HG03457 (cell line): ENCODE data around the gene EML4.
A peak's percentile ranks its signal among the peaks of the same experiment; 100 is the strongest.
"Not testable (repeated sequence)": the region's sequence is repeated elsewhere in the genome, so short reads cannot be mapped to it uniquely, and the experiment has no call there.

Source experiments
- ATAC-seq: cut with Tn5 transposase; IDR thresholded peaks from one replicate; pipeline ENCODE4 v1.9.1; 2021; ENCODE audit warnings: moderate number of reproducible peaks; ENCODE audit not compliant: unreplicated experiment

The EML4 gene

DNA sequence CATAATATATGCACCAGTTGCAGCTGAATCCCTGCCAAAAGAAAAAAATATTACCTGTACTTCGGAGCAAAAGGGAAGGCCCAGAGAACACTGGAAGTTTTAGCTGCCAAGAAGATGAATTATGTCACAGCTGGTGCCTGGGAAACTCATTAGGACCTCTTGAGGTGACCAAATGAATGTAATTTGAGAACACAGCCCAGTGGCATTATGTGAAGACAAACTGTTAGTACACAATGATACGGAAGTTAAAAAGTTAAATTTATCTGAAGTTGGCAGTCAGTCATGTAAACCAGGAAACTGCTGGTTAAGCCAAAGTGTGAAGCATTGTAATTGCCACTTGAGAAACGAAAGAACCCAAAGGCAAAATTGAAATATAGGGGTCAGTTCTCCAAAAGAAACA, 80.7 kb downstream of the EML4 start:
- ATAC-seq, result no peak

DNA sequence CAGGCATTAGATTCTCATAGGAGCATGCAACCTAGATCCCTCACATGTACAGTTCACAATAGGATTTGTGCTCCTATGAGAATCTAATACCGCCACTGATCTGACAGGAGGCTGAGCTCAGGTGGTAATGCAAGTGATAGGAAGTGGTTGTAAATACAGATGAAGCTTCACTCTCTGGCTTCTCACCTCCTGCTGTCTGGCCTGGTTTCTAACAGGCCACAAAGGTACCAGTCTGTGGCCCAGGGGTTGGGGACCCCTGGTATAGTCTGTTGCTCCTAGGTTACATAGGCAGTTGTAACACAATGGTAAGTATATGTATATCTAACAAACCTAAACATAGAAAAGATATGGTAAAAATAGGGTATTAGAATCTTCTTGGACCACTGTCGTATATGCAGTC, 81.8 kb downstream of the EML4 start:
- no peak for ATAC-seq

DNA sequence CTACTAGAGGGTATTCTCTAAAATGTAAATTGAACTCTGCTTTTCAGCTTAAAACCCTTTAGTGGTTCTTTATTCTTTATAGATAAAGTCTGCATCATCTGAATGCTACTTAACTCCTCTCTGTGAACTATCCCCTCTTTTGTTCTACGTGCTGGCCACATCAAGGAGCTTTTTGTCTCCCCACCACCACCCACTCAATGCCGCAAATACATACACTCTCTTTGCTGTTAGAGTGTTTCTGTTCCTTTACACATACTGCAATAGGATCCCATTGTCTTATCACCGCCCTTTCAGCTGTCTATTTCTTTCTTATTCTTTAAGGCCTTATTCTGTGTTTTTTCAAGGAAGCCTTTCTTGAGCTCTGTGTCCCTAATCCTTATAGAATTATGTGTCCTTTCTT, 83.3 kb downstream of the EML4 start:
- ATAC-seq, result no peak

DNA sequence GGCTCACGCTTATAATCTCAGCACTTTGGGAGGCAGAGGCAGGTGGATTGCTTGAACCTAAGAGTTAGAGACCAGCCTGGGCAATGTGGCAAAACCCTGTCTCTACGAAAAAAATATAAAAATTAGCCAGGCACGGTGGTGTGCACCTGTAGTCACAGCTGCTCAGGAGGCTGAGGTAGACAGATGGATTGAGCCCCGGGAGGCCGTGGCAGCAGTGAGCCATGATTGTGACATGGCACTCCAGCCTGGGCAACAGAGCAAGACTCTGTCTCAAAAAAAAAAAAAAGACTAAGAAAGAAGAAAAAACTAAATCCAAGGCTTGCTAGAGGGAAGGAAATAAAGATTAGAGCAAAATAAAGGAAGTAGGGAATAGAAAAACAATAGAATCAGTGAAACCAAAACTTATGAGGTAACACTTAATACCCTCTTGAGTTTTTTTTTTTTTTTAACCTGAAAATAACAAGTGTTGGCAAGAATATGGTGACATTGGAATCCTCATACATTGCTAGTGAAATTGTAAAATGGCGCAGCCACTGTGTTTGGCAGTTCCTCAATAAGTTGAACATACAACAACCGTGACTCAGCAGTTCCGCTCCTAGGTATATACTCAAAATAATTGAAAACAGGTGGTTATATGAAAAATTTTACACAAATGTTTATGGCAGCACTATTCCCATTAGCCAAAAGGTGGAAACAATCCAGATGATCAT, 85.2 kb downstream of the EML4 start:
- ATAC-seq, result no peak

DNA sequence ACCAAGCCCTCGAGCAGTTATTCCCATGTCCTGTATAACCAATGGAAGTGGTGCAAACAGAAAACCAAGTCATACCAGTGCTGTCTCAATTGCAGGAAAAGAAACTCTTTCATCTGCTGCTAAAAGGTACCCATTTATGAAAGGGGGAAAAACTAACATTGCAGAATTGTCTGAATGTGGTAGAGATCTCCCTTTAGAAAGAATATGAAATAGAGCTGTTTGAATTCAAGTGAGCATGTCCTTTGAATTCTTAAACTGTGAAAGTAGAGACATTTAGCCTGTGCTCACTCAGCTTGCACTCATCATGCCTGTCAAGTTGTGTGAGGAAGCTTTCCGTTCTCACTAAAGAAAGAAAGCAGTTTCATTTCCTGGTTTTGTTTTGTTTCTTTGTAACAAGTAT, 87.4 kb downstream of the EML4 start:
- ATAC-seq, result no peak

DNA sequence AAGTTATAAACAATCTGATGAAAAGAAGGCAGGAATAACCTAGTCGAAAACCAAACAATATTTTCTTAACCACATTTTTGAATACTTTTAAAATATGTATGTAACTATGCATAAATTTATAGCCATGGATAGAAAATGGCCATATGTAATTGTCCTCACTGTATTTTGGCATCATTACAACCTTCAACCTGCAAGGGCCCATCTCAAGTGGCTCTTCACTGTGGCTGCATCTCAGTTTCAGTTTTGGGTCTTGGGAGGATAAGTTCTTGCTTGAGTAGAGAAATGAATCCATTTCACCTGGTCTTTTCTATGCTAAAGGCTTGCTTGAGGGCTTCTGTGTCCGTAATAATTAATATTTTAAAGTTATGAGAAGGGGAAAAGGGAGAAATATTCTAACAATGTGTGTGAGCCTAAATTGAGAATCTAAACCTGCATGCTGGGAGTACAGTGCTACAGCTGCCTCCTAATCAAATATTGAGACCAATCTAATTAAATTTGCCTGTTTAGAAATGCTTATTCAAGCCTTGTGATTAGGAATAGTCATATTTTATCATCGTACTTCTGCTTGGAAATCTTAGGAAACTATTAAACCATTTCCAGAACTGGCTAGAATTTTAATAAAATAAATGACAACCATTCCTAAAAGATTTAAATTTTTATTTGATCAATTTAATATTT, 92.5 kb downstream of the EML4 start:
- no peak for ATAC-seq

DNA sequence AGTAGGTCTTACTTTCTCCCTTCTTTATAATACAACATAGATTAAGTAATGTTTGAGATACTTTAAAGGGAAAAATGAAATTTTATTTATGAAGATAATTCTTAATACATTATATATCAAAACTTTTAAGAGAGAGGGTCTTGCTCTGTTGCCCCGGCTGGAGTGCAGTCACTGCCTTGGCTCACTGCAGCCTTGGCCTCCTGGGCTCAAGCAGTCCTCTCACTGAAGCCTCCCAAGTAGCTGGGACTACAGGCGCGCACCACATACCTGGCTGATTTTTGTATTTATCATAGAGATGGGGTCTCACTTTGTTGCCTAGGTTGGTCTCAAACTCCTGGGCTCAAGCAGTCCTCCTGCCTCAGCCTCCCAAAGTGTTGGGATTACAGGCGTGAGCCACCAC, 97.1 kb downstream of the EML4 start:
- no peak for ATAC-seq

DNA sequence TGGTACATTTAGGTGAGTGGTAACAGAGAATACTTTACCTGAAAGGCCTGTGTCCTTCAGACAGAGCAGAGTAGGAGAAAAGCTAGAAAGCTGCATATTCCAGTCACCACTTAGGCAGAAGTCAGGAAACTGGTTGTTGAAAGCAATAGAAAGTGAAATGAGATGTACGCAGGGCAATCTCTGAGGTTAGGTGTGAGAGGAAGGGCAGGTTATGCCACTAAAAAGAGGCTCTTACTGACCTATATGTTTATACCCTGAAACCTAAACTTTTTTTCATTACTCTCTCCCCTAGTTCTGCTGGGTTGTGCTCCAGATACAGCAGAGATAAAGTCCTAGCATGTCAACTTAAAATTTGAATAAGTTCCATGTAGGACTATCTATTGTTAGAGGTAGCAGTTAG, 98.4 kb downstream of the EML4 start:
- no peak for ATAC-seq

DNA sequence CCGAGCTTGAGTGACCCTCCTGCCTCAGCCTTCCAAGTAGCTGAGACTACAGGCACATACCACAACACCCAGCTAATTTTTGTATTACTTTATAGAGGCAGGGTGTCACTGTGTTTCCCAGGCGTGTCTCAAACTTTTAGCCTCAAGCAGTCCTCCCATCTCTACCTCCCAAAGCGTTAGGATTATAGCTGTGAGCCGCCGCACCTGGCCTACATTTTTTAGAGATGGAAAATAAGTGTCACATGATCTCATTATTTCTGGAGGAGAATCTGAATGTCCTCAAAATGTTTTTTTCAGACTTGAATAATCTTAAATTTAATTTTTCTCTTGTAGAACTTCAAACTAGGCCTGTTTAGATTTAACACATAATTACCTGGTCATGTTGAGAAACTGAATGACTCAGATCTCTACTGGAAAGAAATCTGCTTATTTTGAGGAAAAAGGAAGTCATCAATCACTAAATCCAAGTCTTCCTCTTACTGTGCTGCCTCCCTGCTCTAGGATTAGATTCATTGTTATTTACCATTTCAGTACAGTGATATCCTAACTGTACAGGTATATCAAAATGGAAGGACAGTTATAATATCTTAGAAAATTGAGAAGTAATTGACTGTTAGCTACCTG, 99.5 kb downstream of the EML4 start:
- no peak for ATAC-seq

DNA sequence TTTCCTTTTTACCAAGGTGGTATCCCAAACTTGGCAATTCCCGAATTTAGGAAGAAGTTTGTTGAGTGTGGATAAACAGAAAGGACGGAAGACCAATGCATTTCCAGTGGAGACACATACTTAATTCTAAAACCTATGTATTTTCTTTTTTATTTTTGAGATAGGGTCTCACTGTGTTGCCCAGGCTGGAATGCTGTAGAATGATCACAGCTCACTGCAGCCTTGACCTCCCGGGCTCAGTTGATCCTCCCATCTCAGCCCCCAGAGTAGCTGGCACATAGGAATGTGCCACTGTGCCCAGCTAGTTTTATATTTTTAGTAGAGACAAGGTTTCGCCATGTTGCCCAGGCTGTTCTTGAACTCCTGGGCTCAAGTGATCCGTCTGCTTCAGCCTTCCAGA, 101.6 kb downstream of the EML4 start:
- no peak for ATAC-seq

DNA sequence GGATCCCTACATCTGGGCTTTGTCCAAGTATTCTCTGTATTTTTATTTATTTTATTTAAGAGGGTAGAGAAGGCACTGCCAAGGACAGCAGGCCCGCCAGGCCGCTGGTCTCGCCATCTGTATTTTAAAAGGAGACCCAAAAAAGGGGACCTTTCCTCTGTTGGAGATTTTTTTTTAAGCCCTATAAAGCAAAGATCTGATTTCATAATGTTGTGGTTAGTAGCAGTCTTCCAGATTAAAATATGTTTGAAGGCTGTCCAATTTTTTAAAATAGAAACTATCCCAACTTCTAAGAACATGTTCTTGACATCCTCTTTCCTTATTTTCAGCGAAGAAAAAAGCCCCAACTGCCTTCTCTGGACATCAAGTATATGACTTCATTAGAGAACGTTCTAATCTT, 102.1 kb downstream of the EML4 start:
- ATAC-seq, result not testable (repeated sequence)

DNA sequence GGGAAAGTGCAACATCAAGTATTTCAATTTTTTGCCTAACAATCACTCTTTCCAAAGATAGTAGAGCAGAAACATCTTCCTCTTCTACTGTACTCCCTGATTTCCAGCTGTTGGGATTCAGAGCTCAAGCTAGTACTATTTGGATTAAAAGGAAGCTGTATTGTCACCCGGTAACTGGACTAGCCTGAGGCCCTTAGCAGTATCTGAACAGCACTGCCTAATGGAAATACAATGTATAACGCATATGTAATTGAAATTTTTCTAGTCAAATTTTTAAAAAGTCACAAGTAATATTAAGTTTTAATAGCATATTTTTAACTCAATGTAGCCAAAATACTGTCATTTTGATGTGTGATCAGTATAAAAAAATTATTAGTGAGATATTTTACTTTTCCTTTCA, 105.7 kb downstream of the EML4 start:
- ATAC-seq, result no peak

DNA sequence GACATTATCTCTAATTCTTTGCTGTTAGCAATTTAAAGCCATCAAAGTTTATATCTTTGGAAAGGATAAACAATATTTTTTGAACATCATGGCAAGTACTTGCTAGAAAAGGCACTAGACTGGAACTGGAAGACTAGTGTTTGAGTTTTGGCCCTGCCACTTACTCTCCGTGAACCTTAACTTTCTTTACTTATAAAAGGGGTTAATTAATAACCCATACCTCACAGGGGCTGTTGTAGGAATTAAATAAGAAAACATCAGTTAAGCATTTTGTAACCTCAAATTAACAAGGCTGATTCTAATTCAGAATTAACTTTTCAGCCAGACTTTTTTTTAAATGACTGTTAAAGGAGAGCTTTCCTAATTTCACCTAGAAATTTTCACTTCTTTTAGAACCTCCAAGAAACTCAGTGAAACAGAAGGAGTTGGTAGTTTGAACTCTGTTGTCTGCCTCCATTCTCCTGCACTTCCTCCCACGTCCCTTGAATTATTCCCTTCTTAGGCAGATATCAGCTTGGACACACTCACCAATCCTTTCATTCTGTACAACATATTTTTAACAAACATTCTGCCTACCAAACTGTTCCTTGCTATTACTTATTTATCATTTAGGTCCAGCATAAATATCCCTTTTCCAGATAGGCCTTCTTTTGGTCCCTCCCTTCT, 112.4 kb downstream of the EML4 start:
- no peak for ATAC-seq

DNA sequence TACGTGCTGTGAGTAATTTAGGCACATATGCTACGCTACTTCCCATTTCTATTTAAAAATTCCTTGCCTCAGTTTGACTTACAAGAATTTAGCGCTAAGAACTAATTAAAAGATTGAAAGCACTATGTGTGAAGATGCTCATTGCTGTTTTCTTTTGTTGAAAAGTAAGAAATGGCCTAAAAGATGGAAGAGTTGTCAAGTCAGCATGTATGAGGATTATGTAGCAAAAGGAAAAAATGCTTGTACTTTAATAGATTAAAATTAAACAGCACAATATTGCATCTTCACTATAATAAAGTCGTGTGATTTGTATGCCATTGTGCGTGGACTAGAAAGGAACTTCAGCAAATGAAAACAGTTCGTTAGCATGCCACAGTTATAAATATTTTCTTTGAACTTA, 114.9 kb downstream of the EML4 start:
- no peak for ATAC-seq

DNA sequence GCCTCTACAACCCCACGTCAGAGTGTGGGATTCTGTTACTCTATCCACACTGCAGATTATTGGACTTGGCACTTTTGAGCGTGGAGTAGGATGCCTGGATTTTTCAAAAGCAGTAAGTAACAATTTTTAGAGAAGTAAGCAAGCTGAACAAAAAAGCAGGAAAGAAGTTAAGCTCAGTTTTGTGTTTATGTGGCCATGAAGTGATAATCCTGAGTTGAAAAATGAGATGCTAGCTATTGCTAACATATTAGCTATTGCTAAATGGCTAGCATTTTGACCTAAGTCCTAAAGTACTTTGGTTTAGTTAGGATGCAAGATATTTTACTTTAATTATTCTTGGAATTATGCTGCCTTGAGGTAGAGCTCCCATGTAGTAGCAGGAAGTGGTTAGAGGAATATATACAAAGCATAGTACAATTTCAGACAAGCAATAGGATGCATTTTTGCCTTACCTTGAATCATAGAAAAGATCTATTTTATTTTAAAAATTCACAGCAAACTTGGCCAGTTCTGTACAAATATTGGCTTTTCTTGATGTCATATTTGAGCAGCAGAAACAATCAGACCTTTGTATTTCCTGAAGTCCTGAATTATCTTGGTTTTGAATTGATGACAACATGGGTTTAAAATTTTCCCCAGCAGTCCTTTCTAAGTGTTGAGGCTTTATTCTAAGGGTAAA, 117.3 kb downstream of the EML4 start:
- no peak for ATAC-seq

DNA sequence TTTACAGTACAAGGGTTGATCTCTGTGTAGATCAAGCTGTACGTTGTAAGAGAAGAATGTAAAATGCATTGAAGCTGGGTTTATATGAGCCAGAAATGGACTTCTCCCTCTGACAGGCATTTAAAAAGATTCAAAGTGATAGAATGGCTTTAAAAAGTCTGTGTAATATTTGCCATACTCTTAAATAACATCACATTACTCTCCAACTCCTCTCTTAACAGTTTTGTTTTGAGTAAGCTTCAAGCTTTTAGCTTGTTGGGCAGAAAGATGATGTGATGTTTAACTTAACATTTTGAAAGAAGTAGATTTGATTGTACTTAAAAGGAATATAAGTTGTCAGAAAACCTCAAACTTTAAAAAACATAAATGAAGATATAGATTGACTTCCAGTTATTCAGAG, 119.7 kb downstream of the EML4 start:
- ATAC-seq, result no peak

DNA sequence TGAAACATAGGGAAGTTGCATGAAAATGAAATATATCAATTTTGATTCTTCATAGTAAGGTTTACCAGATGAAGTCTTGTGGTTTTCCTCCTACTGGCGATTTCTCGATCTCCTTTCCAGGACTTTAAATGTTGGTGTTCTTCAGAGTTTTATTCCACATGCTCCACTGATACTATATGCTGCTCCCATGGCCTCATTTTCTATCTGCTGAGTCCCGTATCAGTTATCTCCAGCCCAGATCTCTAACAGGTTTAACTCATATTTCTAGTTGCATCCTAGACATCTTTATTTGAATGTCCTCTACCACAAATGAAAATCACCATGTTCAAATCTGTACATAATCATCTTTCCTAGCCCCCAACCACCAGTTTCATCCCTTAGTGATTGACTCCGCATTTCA, 120.1 kb downstream of the EML4 start:
- no peak for ATAC-seq

DNA sequence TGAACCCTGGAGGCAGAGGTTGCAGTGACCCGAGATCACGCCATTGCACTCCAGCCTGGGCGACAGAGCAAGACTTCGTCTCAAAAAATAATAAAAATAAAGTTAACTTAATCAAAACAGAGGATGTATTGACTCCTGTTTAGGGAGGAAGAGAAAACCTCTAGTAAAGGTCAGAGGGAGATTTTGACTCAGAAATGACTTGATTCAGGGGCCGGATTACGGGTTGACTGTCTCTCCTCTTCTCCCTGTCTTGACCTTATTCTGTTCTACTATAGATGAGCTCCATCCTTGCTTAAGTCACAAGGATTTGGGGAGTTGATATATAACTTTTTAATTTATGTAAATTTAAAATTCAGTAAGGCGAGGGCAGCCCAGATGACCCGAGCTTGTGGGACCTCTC, 120.9 kb downstream of the EML4 start:
- ATAC-seq, result no peak

DNA sequence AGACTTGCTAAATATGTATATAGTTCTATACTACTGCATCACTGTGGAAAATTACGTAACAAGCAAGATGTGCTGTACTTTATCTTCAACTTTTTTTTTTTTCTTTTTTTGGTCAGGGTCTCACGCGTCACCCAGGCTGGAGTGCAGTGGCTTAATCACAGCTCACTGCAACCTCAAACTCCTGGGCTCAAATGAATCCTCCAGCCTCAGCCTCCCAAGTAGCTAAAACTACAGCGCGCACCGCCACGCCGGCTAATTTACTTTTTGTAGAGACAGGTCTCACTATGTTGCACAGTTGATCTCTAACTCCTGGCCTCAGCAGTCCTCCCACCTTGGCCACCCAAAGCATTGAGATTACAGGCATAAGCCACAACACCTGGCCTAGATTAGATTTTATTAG, 123.9 kb downstream of the EML4 start:
- ATAC-seq, result no peak

DNA sequence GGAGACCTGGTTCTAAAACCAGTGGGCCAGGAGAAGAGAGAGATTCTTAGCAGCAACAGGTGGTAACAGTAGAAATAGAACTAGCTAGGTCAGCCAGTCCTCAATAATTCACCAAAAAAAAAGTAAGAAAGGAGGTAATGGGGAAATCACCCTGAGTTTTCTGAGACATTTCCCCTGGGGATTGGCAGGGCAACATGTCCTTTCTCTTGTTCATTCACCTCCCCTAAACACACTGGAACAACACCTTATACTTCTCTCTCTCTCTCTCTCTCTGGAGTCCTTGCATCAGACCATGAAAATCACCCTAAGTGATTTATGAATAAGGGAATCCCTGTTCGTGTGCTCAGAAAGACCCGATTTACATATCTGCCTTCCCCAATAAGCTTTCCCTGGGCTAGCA, 127.1 kb downstream of the EML4 start:
- ATAC-seq, result peak; percentile 57

DNA sequence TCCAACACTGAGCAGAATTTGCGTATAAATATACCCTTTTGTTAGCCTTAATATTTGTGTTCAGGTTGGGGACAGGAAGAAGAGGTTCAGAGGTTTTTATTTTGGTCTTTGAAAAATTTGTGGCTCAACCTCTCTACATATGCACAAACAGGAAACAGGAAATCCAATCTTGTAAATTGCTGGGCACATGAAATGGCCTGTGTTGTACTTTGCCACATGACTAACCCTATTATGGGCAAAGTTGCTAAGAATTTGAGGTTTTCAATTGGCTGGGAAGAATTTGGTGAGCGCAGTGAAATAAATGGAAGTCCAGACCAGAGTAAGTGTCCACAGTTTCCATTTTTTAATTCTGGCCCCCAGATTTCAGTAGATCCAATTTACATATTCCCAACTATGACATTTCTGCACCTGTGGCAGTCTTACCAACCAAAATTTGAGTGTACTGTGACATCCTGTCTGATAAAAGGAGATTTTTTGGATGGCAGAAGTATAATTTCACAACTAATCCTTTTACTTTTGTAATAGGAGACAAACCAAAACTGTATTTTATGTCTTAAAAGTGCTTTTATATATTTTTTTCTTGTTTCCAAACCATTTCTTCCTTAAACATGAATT, 128.3 kb downstream of the EML4 start:
- ATAC-seq, result no peak
